PFSK-1 (cell line): ENCODE results near the gene TNIP1.

Experiments used
- FOXP2 ChIP-seq: optimal IDR thresholded peaks from 2 replicates; pipeline ENCODE3; 2011; ENCODE audit warnings: borderline replicate concordance, control low read depth, inconsistent platforms; ENCODE audit not compliant: insufficient read depth; ENCODE audit errors: extremely low read length, extremely low read depth
- POLR2AphosphoS5 ChIP-seq: IDR thresholded peaks from 2 replicates; pipeline ENCODE4 v1.6.1; 2012; ENCODE audit warnings: low read depth, mild to moderate bottlenecking, control low read depth, low read length, moderate library complexity
- REST ChIP-seq, 2 experiments: IDR thresholded peaks; 2 replicates each; pipeline versions ENCODE4 v1.6.1 to v1.8.0; 2011 to 2012; ENCODE audit warnings: low read depth in 2 of 2, low read length in 2 of 2, control low read depth in 1 of 2, inconsistent platforms in 1 of 2, mild to moderate bottlenecking in 1 of 2, moderate library complexity in 1 of 2; ENCODE audit not compliant: insufficient read depth in 1 of 2
- SIN3A ChIP-seq: IDR thresholded peaks from 2 replicates; pipeline ENCODE4 v1.6.1; 2012; ENCODE audit warnings: mild to moderate bottlenecking, low read length, moderate library complexity, borderline replicate concordance; ENCODE audit not compliant: insufficient read depth
- TAF1 ChIP-seq: IDR thresholded peaks from 2 replicates; pipeline ENCODE4 v1.6.1; 2012; ENCODE audit warnings: low read length, control low read depth, borderline replicate concordance; ENCODE audit not compliant: insufficient read depth

DNA sequence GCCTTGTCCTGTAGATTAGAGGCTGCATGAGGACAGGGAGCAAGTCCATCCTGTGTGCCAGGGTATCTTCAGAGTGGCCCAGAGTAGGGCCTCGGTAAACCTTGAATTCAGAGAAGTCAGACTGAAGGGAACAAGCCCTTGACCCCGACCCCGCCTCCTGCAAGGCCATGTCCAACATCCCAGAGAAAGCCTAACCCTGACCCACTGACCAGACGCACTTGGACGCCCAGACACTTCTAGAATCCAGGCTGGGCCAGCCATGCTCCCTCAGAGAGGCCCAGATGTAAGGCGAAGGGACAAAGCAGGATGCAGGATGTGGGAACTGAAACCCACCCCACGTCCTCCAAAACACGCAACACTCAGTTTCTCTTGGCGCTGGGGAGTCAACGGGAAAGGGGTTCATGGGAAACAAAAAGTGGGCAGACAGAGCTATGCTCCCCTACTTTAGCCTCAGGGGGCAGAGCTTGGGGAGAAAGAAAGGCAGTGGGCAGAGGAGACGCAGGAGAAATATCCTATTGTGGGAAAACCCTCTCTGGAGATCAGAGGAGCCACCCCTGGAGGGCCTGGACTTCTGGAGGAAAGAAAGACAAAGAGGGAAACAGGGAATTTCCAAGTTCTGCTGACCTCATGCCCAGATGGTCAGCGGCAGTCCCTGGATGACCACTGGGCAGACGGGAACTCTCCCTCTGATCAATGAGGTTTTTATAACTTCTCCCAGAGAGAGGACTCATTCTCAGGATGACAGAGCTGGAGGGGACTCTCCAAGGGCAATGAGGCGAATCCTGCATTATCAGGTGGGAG is 13.0 kb downstream of the TNIP1 start:
- TF ChIP-seq POLR2AphosphoS5 (no peak), TAF1 (no peak), REST (IDR thresholded peaks at IDR 0.05; ENCODE audit: insufficient read depth in 1 of 2, low read depth in 2 of 2, low read length in 2 of 2) (no peak), SIN3A (no peak), FOXP2 (no peak)
